ENCODE data around the gene MTG2.

MTG2 gene

DNA sequence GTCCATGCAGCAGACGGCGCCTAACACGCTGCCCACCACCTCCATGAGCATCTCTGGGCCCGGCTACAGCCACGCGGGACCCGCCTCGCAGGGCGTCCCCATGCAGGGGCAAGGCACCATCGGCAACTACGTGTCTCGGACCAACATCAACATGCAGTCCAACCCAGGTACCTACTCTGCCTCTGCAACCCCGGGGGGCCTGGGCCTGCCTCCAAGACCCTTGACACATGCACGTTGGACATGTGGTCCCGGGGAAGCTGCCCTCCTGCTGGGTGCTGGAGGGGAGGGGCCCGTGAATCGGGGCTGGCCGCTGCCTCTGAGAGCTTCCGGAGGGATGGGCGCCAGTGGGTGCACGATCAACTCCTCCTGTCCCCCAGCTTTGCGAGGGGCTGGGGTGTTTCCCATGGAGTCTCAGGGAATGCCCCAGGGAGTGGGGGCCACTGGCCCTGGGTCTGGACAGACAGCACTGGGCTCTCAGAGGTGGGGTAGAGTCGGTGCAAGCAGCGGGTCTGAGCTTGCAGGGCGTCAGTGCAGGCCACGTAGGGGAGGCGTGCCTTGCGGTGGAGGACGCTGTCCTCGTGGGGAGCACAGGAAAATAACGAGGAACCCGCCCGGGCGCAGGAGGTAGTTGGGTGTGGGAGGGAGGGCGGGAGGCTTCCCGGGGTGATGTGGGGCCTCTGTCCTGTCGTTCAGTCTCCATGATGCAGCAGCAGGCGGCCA is 19.9 kb upstream of the MTG2 start:
- DNase-seq, result no peak

DNA sequence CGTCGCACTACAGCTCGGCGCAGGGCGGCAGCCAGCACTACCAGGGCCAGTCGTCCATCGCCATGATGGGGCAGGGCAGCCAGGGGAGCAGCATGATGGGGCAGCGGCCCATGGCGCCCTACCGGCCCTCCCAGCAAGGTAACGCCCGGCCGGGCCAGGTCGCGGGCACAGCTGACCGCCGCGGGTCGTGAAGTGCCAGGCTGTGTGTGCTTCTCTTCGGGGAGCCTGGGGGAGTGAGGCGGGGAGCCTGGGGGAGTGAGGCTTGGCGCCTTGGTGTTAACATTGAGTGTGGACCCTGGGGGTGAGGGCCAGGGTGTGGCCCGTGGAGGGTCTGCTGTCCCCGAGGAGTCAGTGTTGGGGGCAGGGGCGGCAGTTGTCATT is 19.4 kb upstream of the MTG2 start:
- no peak for DNase-seq

DNA sequence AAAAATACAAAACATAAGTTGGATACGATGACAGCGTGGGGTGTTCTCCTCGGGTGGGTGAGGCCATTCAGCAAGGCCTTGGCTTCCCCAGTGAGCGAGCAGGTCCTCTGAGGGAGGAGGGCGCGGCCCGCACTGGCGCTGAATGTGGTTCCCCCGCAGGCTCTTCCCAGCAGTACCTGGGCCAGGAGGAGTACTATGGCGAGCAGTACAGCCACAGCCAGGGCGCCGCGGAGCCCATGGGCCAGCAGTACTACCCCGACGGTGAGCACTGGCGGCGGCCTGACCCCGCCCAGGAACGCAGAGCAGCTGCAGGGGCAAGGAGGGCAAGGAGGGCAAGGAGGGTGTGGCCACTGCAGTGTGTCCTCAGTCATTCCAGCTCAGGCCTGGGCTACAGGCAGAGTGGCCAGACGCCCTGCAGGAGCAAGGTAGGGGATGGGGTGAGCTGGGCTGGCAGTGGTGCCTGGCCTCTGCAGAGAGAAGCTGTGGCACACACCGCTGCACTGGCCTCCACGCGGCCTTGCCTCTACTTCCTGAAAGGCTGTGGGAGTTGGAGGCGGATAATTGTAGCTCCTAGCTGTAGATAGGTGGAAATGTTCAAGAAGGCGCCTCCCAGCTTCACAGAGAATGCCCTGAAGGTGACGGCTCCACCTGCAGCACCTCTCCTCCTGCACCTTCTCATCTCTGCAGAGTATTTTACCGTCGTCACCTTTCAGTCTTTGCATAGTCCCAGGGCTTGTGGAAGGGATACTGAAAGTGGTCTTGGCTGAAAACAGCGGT is 18.7 kb upstream of the MTG2 start:
- DNase-seq, result no peak

DNA sequence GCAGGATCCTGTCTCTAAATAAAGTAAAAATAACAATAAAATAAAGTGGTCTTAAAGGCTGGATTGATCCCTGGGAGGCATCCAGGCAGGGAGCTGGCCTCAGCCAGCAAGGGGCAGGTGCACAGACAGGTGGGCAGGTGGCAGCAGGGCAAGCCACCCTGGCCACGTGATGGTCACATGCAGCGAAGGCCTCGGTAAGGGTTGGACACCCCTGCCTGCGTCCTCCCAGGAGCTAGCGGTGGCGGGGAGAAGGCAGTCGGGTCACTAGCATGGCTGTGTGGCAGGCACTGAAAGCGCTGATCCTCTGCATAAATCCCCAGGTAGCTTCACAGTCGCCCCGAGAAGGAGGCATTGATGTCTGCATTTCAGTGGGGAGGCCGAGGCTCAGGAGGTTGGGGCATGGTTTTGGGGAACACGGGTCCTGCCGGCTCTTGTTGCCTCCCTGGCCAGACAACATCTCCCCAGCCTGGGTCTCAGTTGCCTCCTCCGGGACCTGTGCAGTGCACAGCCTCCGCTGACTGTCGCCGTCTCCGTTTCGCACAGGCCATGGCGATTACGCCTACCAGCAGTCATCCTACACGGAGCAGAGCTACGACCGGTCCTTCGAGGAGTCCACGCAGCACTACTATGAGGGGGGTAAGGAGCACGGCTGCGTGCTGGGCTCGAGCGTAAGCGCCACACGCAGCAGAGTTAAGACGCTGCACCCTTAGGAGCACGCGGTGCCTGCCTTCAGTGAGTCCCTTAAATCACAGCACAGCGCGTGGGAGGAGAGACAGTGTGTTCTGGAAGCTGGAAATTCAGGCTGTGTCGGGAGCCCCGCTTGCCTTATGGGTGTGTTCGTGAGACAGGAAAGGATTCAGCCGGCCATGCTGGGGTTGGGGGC is 17.7 kb upstream of the MTG2 start:
- no peak for DNase-seq

DNA sequence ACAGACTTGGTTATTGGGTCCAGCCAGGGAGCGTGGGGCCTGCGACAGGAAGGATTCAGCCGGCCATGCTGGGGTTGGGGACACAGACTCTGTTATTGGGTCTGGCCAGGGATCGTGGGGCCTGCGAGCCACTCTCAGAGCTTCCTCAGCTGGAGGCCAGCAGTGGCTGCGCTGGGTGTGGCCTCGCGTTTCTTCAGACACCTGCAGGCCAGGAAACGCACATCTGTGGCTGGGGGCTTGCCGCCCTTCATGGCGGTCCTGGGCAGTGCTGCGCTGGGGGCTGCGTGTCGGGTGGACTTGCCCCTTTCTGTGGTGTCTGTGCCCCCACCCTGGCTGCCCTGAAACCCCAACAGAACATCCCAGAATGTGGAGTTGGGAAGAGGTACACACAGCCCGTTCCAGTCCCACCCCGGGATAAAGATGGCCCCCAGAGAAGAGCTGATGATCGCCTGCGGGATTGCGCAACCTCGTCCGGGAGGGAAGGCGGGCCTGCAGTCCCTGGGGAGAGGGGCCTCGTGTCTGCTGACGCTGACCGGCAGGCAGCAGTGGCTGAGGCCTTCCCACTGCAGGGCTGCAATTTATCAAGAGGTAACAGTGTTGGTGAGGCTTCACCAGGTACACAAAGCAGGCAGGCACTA is 16.9 kb upstream of the MTG2 start:
- no peak for DNase-seq

DNA sequence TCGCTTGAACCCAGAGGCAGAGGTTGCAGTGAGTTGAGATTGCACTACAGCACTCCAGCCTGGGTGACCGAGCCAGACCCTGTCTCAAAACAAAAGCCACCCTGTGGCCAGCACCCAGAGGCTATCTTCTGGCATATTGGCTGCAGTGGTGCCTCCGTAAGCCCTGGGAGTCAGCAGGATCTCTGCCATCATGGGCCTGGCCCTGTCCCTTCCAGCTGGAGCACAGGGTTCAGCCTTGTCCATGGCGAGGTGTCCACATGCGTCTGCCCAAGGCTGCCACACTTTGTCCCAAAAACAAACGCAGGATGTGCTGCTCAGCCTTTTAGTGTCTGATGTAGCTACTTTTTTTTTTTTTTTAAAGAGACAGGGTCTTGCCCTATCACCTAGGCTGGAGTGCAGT is 15.4 kb upstream of the MTG2 start:
- DNase-seq, result no peak

DNA sequence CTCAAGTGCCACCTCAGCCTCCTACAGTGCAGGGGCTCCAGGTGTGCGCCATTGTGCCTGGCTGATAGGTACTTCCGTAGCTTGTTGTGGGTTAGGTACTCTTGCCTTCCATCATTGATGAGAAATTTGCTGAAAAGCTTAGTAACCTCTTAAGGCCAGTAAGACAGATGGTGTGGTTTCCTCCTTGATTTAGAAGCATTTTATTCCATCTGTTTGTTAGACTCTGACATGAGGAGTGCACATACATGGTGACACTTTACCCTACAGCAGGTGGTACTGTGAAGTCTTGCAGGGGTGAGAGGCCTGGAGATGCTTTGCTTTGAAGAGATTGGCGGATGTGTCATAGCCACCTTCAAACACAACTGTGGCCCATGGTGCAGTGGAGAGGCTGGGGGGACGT is 14.8 kb upstream of the MTG2 start:
- no peak for DNase-seq

DNA sequence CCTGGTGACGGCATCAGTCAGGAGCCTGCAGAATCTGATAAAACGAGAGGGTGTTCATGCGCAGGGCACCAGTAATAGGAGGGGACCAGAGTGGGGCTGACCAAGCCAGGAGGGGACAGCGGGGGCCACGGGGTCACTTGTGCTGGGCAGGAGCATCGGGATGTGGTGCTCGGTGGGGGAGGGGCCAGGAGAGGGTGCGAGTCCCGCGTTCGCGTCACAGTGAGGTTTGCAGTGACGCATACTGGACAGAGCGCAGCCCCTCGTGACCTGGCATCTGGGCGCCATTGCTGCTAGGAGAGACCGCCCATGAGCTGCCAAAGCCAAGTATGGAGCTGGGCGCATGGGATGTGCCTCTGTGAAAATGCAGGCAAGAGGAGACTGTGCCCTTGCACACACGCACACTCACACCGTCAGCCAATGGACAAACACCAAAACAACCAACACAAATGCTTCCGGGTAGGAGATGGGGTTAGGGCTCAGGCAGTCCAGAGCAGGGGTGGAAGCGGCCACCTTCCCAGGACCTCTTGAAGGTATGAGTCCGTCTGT is 13.9 kb upstream of the MTG2 start:
- DNase-seq, result no peak

DNA sequence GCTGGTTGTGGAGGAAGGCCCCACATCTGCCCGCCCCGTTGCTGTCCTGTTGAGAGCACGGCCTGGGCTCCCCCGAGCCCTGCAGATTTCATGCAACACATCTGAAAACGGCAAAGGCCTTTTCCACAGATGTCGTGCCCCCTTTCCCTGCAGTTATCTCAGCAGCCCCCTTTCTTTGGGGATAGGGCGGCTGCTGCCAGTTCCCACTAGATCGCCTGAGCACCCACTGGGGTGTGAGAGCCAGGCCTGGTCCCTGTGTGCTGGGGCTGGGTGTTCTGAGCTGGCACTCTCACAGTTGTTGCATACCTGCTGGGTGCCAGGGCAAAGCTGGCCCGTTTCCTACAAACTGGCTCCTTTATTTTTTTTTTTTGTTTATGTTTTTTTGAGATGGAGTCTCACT is 12.3 kb upstream of the MTG2 start:
- no peak for DNase-seq

DNA sequence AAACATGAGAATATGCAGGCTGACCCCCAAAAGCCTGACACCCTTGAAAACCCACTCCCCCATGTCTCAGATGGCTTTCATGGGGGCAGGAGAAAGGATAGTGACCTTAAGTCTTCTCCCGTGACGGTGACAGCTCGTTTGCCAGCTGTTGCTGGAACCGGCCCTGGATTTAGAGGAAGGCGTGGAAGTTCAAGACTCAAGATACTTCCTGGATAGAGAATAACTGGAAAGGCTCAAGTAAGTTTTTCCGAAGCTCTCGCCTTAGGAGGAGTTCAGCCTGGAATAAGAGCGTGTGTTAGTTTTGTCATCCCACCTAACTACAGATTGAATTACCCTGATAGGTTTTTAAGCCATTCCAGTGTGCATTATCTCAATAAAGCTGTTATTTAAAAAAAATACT is 11.6 kb upstream of the MTG2 start:
- no peak for DNase-seq

DNA sequence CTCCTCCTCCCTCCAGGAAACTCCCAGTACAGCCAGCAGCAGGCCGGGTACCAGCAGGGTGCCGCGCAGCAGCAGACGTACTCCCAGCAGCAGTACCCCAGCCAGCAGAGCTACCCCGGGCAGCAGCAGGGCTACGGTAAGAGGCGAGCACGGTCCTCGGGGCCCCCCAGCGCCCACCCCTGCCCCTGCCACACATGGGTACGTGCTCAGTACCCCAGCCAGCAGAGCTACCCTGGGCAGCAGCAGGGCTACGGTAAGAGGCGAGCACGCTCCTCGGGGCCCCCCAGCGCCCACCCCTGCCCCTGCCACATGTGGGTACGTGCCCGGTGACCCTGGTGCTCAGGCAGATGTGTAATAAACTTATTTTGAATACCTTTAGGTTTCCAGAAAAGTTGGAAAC is 10.2 kb upstream of the MTG2 start:
- no peak for DNase-seq

DNA sequence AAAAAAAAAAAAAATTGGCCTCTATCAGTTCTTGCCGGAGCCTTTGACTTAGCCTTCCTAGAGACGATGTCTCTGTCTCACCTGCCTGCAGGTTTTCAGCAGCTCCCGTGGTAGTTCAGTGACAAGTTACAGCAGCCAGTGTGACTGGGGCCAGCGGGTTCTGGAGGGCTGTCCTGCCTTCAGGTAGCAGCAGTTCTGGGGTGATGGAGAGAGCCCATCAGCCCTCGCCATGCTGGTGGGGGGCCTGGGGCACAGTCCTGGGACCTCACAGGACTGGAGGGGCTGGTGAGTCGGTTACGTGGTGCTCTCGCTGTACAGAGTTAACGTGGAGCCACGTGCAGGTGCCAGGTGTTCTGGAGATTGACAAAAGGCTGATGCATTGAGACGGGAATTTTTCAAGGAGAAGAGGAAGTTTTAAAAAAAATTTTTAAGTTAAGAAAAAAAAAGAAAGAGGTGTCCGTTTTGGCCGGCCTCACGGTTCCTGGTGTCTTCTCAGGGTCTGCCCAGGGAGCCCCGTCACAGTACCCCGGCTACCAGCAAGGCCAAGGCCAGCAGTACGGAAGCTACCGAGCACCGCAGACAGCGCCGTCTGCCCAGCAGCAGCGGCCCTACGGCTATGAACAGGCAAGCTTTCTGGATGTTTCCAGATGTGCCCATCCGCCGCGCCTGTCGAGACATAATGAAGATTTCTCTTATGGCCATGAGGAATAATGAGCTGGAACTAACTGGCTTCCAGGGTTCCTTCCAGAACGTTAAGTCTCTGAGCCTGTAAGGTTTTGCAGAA is 8.6 kb upstream of the MTG2 start:
- no peak for DNase-seq

DNA sequence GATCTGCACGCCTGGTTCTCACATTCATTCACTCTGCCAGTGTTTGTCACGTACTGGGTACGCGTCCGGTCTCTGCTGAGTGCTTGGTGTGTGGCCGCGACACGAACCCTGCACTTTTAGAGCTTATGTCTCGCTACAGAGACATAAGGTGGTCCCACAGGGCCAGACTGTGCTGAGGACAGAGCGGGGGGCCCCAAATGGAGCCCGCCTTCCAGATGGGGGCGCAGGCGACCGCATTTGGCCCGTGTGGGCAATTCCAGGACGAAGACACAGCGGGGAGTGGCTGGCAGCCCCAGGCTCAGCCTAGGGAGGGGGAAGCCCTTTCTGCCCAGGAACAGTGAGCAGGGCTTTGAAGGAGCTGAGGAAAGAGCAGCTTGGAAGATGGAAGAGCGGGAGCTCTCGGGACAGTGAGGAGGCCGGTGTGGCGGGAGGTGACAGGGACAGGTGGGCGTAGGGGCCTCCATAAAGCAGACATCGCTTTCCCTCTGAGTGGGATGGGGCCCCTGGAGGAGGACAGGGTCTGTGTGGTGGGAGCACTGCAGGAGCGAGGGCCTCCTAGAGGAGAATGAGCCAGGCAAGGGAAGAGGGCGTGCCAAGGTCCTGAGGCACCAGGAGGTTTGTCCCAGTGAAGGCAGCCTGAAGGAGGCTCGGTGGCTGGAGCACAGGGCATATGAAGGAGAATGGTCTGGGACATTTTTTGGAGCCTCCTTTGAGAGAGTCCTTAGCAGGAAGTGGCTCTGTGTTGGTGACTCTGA is 7.8 kb upstream of the MTG2 start:
- DNase-seq, result no peak

DNA sequence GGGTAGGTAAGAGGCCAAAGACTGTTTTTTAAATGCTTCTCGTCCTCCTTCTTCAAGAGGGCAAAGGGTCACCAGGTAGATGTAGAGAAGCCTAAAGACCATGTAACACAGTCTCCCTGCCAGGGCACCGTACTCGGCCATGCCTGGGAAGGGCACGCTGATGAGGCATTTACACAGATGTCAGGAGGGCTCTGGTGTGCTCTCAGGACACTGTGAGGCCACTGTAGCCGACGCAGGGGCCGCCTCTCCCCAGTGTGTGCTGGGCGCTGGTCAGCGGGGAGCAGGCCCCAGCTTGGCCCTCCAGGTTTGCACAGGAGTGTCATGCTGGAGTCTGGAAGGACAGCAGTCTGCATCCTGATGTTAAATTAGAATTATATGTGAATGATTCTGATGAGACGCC is 7.1 kb upstream of the MTG2 start:
- DNase-seq, result no peak

DNA sequence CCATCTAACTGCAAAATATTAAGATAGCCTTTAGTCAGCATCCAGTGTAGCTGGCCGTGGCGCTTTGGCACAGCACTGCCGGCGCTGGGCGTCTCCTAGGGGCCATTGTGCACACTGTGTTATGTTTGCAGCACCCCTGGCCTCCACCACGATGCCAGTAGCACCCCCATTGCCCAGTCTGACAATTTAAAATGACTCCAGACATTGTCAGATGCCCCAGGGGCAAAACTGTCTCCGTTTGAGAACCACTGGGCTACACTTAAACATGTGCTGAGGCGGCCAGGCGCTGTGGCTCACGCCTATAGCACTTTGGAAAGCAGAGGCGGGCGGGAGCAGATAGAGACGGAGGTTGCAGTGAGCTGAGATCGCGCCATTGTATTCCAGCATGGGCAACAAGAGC is 6.0 kb upstream of the MTG2 start:
- no peak for DNase-seq

DNA sequence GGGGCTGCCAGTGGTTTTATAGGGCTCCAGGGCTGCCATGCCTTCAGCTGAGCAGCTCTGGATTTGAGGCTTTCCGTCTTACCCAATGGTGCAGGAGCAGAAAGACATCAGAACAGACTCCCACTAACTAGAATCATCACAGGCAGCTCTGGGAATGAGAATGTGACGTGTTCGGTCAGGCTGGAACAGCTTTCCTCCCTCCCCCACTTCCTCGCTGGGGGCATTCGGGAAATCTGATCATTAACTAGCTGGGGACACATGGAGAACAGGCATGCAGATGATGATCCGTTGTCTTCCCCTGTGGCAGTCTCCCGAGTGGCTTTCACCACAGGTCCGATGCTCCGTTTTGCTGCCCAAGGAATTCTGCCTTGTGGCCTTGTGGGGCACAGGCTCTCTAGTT is 5.5 kb upstream of the MTG2 start:
- DNase-seq, result peak in 4 of 56 donors; percentile 13 to 22 (median 17)

DNA sequence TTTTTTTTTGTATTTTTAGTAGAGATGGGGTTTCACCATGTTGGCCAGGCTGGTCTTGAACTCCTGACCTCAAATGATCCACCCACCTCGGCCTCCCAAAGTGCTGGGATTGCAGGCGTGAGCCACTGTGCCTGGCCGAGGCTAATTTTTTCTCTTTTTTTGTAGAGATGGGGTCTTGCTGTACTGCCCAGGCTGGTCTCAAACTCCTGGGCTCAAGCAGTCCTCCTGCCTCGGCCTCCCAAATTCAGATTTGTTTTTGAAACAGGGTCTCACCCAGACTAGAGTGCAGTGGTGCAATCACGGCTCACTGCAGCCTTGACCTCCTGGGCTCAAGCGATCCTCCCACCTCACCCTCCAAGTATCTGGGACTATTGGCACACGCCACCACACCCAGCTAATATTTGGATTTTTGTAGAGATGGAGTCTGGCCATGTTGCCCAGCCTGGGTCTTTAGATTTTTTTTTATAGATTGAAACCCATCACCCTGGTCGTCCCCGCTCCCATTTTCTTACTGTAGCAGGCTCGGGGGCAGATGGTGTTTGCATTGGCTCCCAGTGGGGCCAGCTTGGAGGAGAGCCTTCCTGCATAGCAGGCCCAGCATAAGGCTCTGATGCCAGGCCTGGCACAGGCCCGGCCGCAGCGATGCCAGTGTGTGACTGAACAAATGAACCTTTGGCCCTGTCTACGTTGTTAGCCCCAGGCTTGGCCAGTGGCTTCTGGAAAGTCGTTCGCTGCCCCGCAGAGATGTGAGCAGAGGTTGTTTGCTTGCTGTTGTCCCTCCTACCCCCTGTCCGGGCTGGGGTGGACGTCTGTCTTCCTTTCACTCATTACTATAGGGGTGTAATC is 4.3 kb upstream of the MTG2 start:
- DNase-seq, result no peak

DNA sequence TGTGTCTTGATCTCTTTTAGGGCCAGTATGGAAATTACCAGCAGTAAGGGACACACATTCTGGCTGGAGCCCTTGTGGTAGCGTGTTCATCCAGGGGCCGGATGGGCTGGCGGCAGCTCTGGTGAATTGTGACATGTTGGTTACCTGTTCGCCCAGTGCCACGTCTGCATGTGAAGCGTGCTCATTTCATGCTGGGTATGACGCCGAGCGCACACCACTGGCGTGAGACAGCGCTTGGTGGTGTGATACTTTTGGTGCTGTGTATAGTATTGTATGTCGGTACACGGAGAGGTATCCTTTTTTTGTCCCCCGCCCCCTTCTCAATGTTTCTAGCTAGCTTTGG is 3.7 kb upstream of the MTG2 start:
- DNase-seq, result no peak

DNA sequence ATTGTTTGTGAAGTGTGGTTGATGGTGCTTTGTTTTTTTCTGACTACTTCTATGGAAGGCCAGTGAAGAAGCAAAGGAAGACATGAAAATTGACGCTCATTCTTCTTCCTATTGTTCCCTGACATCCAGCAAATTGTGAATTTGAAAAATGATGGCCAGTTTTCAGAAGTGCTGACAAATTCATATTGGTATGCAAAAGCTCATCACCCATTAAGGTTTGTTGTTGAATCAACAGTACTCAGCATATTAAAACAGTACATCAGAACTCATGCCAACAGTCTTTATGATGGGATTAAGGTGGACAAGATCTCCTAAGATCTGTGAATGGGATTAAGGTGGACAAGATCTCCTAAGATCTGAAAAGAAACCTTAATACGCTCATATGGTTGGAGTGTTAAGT is 1.0 kb upstream of the MTG2 start:
- no peak for DNase-seq

Measured in amygdala (tissue), 56 donors.